GM18517 (cell line): Measurements from ENCODE around the gene CYTL1.

Experiments used
- ATAC-seq: cut with Tn5 transposase; IDR thresholded peaks from one replicate; pipeline ENCODE4 v1.9.1; 2021; ENCODE audit warnings: mild to moderate bottlenecking, moderate library complexity; ENCODE audit not compliant: unreplicated experiment

The CYTL1 gene

GRCh38 chr4:4974727-4975126 is 44.5 kb downstream of the CYTL1 start:
- ATAC-seq, result no peak

GRCh38 chr4:4971796-4972195 is 47.5 kb downstream of the CYTL1 start:
- ATAC-seq, result no peak

GRCh38 chr4:4969298-4969697 is 50.0 kb downstream of the CYTL1 start:
- no peak for ATAC-seq

- ATAC-seq, result no peak
These were observed 51.0 kb downstream of the CYTL1 start for GRCh38 chr4:4968161-4968725.
